ENCODE measurements around the gene RAD54L2.

Gene RAD54L2

GRCh38 chr3:51580418-51580817 lies 41.9 kb downstream of the RAD54L2 start:
- TF ChIP-seq CTCF (IDR thresholded peaks at IDR 0.05; ENCODE audit: low read depth, low read length), result no peak

GRCh38 chr3:51581524-51581923 lies 43.0 kb downstream of the RAD54L2 start:
- TF ChIP-seq CTCF (IDR thresholded peaks at IDR 0.05; ENCODE audit: low read depth, low read length), result no peak
- DNase-seq (ENCODE audit: extremely low read depth, low read depth), result no peak

More at GRCh38 chr3:51580418-51580817, 41.9 kb downstream of the RAD54L2 start:
- DNase-seq (ENCODE audit: extremely low read depth, low read depth), result no peak

GRCh38 chr3:51585197-51585596 lies 46.7 kb downstream of the RAD54L2 start:
- DNase-seq (ENCODE audit: extremely low read depth, low read depth), result no peak
- no peak for TF ChIP-seq CTCF (IDR thresholded peaks at IDR 0.05; ENCODE audit: low read depth, low read length)

- DNase-seq (ENCODE audit: extremely low read depth, low read depth), result no peak
- TF ChIP-seq CTCF (IDR thresholded peaks at IDR 0.05; ENCODE audit: low read depth, low read length), result no peak
Measured at GRCh38 chr3:51585871-51586270, 47.4 kb downstream of the RAD54L2 start.
